K562 (cell line): ENCODE data around the gene PRDM11. TPM values are rescaled to one million over a fixed set of nuclear protein-coding genes. Genes with fewer than 3 reads are reported as not detected.

Source experiments
- ATF7 ChIP-seq: fragments of 450-650 bp; IDR thresholded peaks from 2 replicates; pipeline ENCODE4 v1.7.1; 2014; ENCODE audit warnings: mild to moderate bottlenecking, moderate library complexity
- BCLAF1 ChIP-seq, 2 experiments: fragments of 450-650 bp in 1 of 2; IDR thresholded peaks; 2 replicates each; pipeline ENCODE4 v1.6.1; 2011 to 2017; ENCODE audit warnings: low read depth in 2 of 2, antibody characterized with exemption in 1 of 2, borderline replicate concordance in 1 of 2, low read length in 1 of 2, mild to moderate bottlenecking in 1 of 2, mixed read lengths in 1 of 2; ENCODE audit not compliant: control insufficient read depth in 1 of 2
- BRF1 ChIP-seq: IDR thresholded peaks from 3 replicates; pipeline ENCODE4 v1.6.1; 2011; ENCODE audit warnings: borderline replicate concordance, mild to moderate bottlenecking; ENCODE audit not compliant: insufficient read length; ENCODE audit errors: extremely low read depth
- C11orf30 ChIP-seq: fragments of 450-650 bp; IDR thresholded peaks from 2 replicates; pipeline ENCODE4 v1.6.1; 2016; ENCODE audit warnings: low read depth, mild to moderate bottlenecking
- CHCHD3 ChIP-seq: fragments of 250-450 bp; sonication (Bioruptor Pico); IDR thresholded peaks from 2 replicates; pipeline ENCODE4 v2.1.2; 2022; ENCODE audit warnings: mild to moderate bottlenecking
- EP400 ChIP-seq: fragments of 450-650 bp; IDR thresholded peaks from 2 replicates; pipeline ENCODE4 v1.6.1; 2017; ENCODE audit warnings: antibody characterized with exemption, mild to moderate bottlenecking, moderate library complexity
- GATA2 ChIP-seq: sonication (generic); formaldehyde crosslinking; IDR thresholded peaks from 2 replicates; pipeline ENCODE4 v1.4.0; 2020; ENCODE audit warnings: mild to moderate bottlenecking, missing genetic modification reagents
- ILF3 ChIP-seq: fragments of 450-650 bp; IDR thresholded peaks from 2 replicates; pipeline ENCODE4 v1.6.1; 2018; ENCODE audit warnings: antibody characterized with exemption, mild to moderate bottlenecking, moderate library complexity, borderline replicate concordance
- MLLT1 ChIP-seq, 2 experiments: fragments of 450-650 bp; IDR thresholded peaks; 2 replicates each; pipeline ENCODE4 v1.6.1; 2016
- RBM25 ChIP-seq: fragments of 200-400 bp; formaldehyde crosslinking; IDR thresholded peaks from 2 replicates; pipeline ENCODE4 v1.6.1; 2018; ENCODE audit warnings: low read length, low read depth, moderate library complexity; ENCODE audit not compliant: severe bottlenecking
- TCF7L2 ChIP-seq: fragments of 150-350 bp; IDR thresholded peaks from 2 replicates; pipeline ENCODE4 v1.6.1; 2016; ENCODE audit warnings: low read depth, mild to moderate bottlenecking, low read length, moderate library complexity
- XRCC4 ChIP-seq: IDR thresholded peaks from one replicate; pipeline ENCODE4 v1.6.1; 2011; ENCODE audit not compliant: insufficient read depth, insufficient read length; ENCODE audit errors: extremely low read depth
- polyA plus RNA-seq, 8 experiments: library from polyadenylated mRNA; depleted of rRNA in 4 of 8; stranded (reverse) in 5 of 8; unstranded in 3 of 8; fragments of >200 nt; fragmentation: Nextera tagmentation in 2 of 8; fragmentation: Illumina TruSeq in 1 of 8; extraction: Ambion mirVana in 2 of 8; extraction: Trizol in 1 of 8; gene quantifications; 2 replicates each; pipeline versions ENCODE4 v1.2.1 to v1.2.3, GENCODE V29; 2011 to 2014; ENCODE audit warnings: inconsistent platforms in 1 of 8, missing spikeins in 1 of 8
- total RNA-seq, 7 experiments: library from RNA; depleted of rRNA in 6 of 7; stranded (reverse); fragments of >200 nt in 6 of 7; fragmentation: Illumina TruSeq in 2 of 7; extraction: Trizol in 2 of 7; gene quantifications; 2 replicates each; pipeline versions ENCODE4 v1.2.1 to v1.2.3, GENCODE V29; 2011 to 2021; ENCODE audit warnings: low replicate concordance in 1 of 7
- TF ChIP-seq, protein P1 (sequence below): sonication (generic); formaldehyde crosslinking; IDR thresholded peaks from 2 replicates; pipeline ENCODE4 v1.8.1; 2023; ENCODE audit warnings: mild to moderate bottlenecking, missing genetic modification reagents
- TF ChIP-seq, protein P2 (sequence below): fragments of 250-450 bp; sonication (Bioruptor Pico); IDR thresholded peaks from 2 replicates; pipeline ENCODE4 v1.8.0; 2022; ENCODE audit warnings: inconsistent platforms, mild to moderate bottlenecking, moderate library complexity, borderline replicate concordance
- TF ChIP-seq, protein P3 (sequence below): sonication (generic); IDR thresholded peaks from 2 replicates; pipeline ENCODE4 v1.6.1; 2016

Gene PRDM11
- total and polyA plus RNA-seq, 9 of the 15 experiments (the other 6 are each of a cell fraction or from before 2014, with no cell fraction given): 0.01 to 1.1 (median 0.29) TPM

DNA sequence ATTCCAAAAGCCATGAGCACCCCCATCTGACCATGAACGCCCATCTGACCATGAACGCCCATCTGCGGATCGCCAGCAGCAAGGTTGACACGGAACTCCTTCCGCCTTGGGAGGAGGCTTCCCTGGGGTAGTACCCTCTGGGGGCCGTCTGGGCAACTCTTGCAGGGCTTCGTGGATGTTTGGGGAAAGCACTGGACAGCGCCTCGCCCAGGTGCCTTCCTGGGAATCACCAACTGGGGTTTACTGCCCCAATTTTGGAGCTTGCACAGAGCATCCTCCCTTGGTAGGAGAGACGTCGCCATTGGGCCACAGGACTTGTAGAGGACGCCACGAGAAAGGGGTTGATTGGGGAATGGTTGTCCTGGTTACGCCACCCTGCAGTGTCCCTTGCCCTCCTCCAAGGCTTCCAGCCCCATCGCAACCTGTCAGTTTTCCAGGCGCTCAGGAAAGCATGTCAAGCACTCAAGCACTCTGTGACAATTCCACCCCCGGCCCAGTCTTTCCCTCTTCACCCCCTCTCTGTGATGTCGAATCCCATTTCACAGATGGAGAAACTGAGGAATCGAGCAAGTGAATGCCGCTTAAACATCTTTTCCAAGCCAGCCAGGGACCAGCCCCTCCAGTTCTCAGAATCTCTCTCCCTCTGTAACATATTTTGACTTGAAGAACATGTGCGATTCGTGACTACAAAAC is 914 bp upstream of the PRDM11 start (continued):
- TF ChIP-seq, protein P1, sequence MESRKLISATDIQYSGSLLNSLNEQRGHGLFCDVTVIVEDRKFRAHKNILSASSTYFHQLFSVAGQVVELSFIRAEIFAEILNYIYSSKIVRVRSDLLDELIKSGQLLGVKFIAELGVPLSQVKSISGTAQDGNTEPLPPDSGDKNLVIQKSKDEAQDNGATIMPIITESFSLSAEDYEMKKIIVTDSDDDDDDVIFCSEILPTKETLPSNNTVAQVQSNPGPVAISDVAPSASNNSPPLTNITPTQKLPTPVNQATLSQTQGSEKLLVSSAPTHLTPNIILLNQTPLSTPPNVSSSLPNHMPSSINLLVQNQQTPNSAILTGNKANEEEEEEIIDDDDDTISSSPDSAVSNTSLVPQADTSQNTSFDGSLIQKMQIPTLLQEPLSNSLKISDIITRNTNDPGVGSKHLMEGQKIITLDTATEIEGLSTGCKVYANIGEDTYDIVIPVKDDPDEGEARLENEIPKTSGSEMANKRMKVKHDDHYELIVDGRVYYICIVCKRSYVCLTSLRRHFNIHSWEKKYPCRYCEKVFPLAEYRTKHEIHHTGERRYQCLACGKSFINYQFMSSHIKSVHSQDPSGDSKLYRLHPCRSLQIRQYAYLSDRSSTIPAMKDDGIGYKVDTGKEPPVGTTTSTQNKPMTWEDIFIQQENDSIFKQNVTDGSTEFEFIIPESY (CRISPR knock-in tag): no peak
- TF ChIP-seq EP400: no peak
- TF ChIP-seq, protein P2, sequence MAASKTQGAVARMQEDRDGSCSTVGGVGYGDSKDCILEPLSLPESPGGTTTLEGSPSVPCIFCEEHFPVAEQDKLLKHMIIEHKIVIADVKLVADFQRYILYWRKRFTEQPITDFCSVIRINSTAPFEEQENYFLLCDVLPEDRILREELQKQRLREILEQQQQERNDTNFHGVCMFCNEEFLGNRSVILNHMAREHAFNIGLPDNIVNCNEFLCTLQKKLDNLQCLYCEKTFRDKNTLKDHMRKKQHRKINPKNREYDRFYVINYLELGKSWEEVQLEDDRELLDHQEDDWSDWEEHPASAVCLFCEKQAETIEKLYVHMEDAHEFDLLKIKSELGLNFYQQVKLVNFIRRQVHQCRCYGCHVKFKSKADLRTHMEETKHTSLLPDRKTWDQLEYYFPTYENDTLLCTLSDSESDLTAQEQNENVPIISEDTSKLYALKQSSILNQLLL (CRISPR knock-in tag): no peak
- TF ChIP-seq CHCHD3 (CRISPR knock-in tag): no peak
- TF ChIP-seq XRCC4: no peak
- TF ChIP-seq RBM25: peak; percentile 70
- TF ChIP-seq ILF3: no peak
- no peak for TF ChIP-seq C11orf30
- TF ChIP-seq MLLT1 (IDR thresholded peaks at IDR 0.05): no peak
- no peak for TF ChIP-seq TCF7L2
- TF ChIP-seq BRF1: no peak
- TF ChIP-seq GATA2 (CRISPR knock-in tag): no peak
- TF ChIP-seq, protein P3, sequence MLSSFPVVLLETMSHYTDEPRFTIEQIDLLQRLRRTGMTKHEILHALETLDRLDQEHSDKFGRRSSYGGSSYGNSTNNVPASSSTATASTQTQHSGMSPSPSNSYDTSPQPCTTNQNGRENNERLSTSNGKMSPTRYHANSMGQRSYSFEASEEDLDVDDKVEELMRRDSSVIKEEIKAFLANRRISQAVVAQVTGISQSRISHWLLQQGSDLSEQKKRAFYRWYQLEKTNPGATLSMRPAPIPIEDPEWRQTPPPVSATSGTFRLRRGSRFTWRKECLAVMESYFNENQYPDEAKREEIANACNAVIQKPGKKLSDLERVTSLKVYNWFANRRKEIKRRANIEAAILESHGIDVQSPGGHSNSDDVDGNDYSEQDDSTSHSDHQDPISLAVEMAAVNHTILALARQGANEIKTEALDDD: no peak
- no peak for TF ChIP-seq BCLAF1 (IDR thresholded peaks at IDR 0.05; ENCODE audit: borderline replicate concordance in 1 of 2, control insufficient read depth in 1 of 2, low read depth in 2 of 2, low read length in 1 of 2)
- TF ChIP-seq ATF7: no peak
